ENCODE data around the gene ESAM. TPM values are rescaled to one million over a fixed set of nuclear protein-coding genes. Genes with fewer than 3 reads are reported as not detected.

The ESAM gene
- polyA plus RNA-seq, 1 donor from 2014 or later: 0.77 TPM

DNA sequence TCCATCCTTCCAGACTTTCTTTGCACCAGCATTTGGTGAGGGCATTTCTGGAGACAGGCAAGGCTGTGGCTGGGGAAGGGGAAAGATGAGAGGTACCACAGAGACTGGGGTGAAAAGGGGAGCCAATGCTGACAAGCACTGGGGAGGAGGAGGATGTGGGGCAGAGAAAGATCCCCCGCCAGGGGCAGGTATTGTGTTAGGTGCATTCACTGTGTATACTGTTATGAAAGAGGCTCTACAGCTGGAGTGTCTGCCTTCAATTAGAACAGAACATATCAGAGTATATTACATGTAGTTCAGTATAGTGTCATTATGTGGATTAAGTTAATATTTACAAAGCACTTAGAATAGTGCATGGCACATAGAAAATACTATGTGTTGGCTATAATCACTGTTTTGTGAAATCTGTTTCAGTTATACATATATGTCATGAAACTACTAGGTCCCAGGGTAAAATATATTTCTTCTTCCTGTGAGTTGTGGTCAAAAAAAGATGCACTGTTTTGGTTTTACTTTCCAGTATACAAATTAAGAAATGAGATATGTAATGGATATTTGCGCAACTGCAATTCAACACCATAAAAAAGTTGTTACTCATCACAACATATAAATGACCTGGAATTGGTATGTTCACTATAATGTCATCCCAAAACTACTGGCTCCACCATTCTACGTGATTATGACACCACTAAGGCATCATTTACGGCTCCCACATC is 29.7 kb upstream of the ESAM start:
- peaks cover 92% of the 10 kb centered on the region for H3K79me2 ChIP-seq (replicated peaks; ENCODE audit: insufficient read depth, low read length)
- H3K27ac ChIP-seq (ENCODE audit: low read length): no peak overlapping the region
- TF ChIP-seq, protein P1, sequence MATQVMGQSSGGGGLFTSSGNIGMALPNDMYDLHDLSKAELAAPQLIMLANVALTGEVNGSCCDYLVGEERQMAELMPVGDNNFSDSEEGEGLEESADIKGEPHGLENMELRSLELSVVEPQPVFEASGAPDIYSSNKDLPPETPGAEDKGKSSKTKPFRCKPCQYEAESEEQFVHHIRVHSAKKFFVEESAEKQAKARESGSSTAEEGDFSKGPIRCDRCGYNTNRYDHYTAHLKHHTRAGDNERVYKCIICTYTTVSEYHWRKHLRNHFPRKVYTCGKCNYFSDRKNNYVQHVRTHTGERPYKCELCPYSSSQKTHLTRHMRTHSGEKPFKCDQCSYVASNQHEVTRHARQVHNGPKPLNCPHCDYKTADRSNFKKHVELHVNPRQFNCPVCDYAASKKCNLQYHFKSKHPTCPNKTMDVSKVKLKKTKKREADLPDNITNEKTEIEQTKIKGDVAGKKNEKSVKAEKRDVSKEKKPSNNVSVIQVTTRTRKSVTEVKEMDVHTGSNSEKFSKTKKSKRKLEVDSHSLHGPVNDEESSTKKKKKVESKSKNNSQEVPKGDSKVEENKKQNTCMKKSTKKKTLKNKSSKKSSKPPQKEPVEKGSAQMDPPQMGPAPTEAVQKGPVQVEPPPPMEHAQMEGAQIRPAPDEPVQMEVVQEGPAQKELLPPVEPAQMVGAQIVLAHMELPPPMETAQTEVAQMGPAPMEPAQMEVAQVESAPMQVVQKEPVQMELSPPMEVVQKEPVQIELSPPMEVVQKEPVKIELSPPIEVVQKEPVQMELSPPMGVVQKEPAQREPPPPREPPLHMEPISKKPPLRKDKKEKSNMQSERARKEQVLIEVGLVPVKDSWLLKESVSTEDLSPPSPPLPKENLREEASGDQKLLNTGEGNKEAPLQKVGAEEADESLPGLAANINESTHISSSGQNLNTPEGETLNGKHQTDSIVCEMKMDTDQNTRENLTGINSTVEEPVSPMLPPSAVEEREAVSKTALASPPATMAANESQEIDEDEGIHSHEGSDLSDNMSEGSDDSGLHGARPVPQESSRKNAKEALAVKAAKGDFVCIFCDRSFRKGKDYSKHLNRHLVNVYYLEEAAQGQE (IDR thresholded peaks at IDR 0.05; ENCODE audit: borderline replicate concordance): no peak
- TF ChIP-seq TAF1 (IDR thresholded peaks at IDR 0.05; ENCODE audit: low read depth) (no peak), SMC3 (conservative IDR thresholded peaks at IDR 0.05; ENCODE audit: poor library complexity) (no peak), POLR2AphosphoS5 (IDR thresholded peaks at IDR 0.05) (no peak), MXI1 (conservative IDR thresholded peaks at IDR 0.05; ENCODE audit: poor library complexity, severe bottlenecking) (no peak)
- TF ChIP-seq, protein P2, sequence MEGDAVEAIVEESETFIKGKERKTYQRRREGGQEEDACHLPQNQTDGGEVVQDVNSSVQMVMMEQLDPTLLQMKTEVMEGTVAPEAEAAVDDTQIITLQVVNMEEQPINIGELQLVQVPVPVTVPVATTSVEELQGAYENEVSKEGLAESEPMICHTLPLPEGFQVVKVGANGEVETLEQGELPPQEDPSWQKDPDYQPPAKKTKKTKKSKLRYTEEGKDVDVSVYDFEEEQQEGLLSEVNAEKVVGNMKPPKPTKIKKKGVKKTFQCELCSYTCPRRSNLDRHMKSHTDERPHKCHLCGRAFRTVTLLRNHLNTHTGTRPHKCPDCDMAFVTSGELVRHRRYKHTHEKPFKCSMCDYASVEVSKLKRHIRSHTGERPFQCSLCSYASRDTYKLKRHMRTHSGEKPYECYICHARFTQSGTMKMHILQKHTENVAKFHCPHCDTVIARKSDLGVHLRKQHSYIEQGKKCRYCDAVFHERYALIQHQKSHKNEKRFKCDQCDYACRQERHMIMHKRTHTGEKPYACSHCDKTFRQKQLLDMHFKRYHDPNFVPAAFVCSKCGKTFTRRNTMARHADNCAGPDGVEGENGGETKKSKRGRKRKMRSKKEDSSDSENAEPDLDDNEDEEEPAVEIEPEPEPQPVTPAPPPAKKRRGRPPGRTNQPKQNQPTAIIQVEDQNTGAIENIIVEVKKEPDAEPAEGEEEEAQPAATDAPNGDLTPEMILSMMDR (IDR thresholded peaks at IDR 0.05; ENCODE audit: poor library complexity, severe bottlenecking): no peak
- no peaks in the 10 kb centered on the region for H3K9me2 ChIP-seq (ENCODE audit: insufficient read depth, low read length)
- H3K4me3 ChIP-seq (ENCODE audit: low read length): no peak overlapping the region
- H3F3A ChIP-seq (ENCODE audit: insufficient read depth, low read length, poor library complexity, severe bottlenecking): no peaks in the 10 kb centered on the region
- H3K4me2 ChIP-seq (ENCODE audit: low read length): no peak overlapping the region
- no peaks in the 10 kb centered on the region for H3K27me3 ChIP-seq (ENCODE audit: insufficient read depth, low read depth, low read length)
- no peaks in the 10 kb centered on the region for H3K9me3 ChIP-seq (ENCODE audit: low read length)
- no peaks in the 10 kb centered on the region for H3K36me3 ChIP-seq (ENCODE audit: insufficient read depth, low read length)
- H2AFZ ChIP-seq (ENCODE audit: low read depth, low read length): no peak overlapping the region
- peaks cover 3% of the 10 kb centered on the region for H4K20me1 ChIP-seq (ENCODE audit: insufficient read depth)
- H3K9ac ChIP-seq (ENCODE audit: low read length): no peak overlapping the region

DNA sequence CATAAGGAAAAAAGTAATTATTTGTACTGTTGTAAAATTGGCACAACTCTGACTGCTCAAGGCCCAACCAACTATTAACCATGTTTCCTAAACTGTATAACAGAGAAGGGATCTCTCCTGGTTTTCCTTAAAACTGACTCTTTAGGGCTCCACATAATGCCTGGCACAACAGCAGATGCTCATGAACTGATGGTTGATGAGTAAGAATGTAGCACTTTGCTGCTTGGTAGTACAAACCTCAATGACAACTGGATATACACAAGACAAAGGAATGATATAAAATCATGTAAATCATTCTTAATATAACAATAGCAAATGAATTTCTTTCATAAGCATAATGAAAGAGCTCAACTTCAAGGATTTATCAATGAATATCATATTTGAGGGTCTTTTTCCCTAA is 26.4 kb upstream of the ESAM start:
- H3F3A ChIP-seq (ENCODE audit: insufficient read depth, low read length, poor library complexity, severe bottlenecking): no peaks in the 10 kb centered on the region
- H3K27me3 ChIP-seq (ENCODE audit: insufficient read depth, low read depth, low read length): no peaks in the 10 kb centered on the region
- H4K20me1 ChIP-seq (ENCODE audit: insufficient read depth): peaks cover 3% of the 10 kb centered on the region
- H3K9me3 ChIP-seq (ENCODE audit: low read length): no peaks in the 10 kb centered on the region
- H3K9ac ChIP-seq (ENCODE audit: low read length): no peak overlapping the region
- no peak overlapping the region for H2AFZ ChIP-seq (ENCODE audit: low read depth, low read length)
- H3K79me2 ChIP-seq (replicated peaks; ENCODE audit: insufficient read depth, low read length): peaks cover 67% of the 10 kb centered on the region
- no peak for TF ChIP-seq TAF1 (IDR thresholded peaks at IDR 0.05; ENCODE audit: low read depth)
- TF ChIP-seq, protein P2 (IDR thresholded peaks at IDR 0.05; ENCODE audit: poor library complexity, severe bottlenecking): no peak
- TF ChIP-seq EP300 (conservative IDR thresholded peaks at IDR 0.05; ENCODE audit: poor library complexity, severe bottlenecking): no peak
- no peaks in the 10 kb centered on the region for H3K36me3 ChIP-seq (ENCODE audit: insufficient read depth, low read length)
- no peaks in the 10 kb centered on the region for H3K9me2 ChIP-seq (ENCODE audit: insufficient read depth, low read length)
- no peak overlapping the region for H3K27ac ChIP-seq (ENCODE audit: low read length)
- H3K4me3 ChIP-seq (ENCODE audit: low read length): no peak overlapping the region
- H3K4me2 ChIP-seq (ENCODE audit: low read length): no peak overlapping the region
